Liver (tissue), 9 donors: ENCODE data around the gene GPR42. TPM values are rescaled to one million over a fixed set of nuclear protein-coding genes. Genes with fewer than 3 reads are reported as not detected.

ENCODE experiments used
- DNase-seq: peaks from one replicate; pipeline ENCODE4 v3.0.0-alpha.2; 2017; ENCODE audit warnings: low spot score
- H3K27ac ChIP-seq, 2 donors: one replicate each; pipeline ENCODE4 v1.7.0; 2013; ENCODE audit warnings: inconsistent platforms in 2 of 2, low read length in 2 of 2, control low read depth in 1 of 2, low read depth in 1 of 2, mild to moderate bottlenecking in 1 of 2
- H3K27me3 ChIP-seq, 4 donors: one replicate each; pipeline versions ENCODE4 v1.6.1 to v1.7.0; 2013; ENCODE audit warnings: low read length in 3 of 4, inconsistent platforms in 1 of 4, mild to moderate bottlenecking in 1 of 4, moderate library complexity in 1 of 4; ENCODE audit not compliant: control insufficient read depth in 4 of 4, insufficient read depth in 4 of 4
- H3K36me3 ChIP-seq, 4 donors: one replicate each; pipeline versions ENCODE4 v1.6.1 to v1.7.0; 2013; ENCODE audit warnings: low read length in 3 of 4, mild to moderate bottlenecking in 3 of 4, low read depth in 1 of 4, moderate library complexity in 1 of 4; ENCODE audit not compliant: control insufficient read depth in 4 of 4, insufficient read depth in 3 of 4
- H3K4me1 ChIP-seq, 4 donors: one replicate each; pipeline versions ENCODE4 v1.6.1 to v1.7.0; 2013; ENCODE audit warnings: low read length in 3 of 4, mild to moderate bottlenecking in 3 of 4, moderate library complexity in 1 of 4; ENCODE audit not compliant: control insufficient read depth in 4 of 4, insufficient read depth in 4 of 4
- H3K4me3 ChIP-seq, 3 donors: one replicate each; pipeline versions ENCODE4 v1.6.1 to v1.7.0; 2013; ENCODE audit warnings: low read length in 3 of 3, control low read depth in 1 of 3, low read depth in 1 of 3, mild to moderate bottlenecking in 1 of 3
- H3K9ac ChIP-seq, 2 donors: one replicate each; pipeline ENCODE4 v1.7.0; 2013; ENCODE audit warnings: low read length in 2 of 2, mild to moderate bottlenecking in 2 of 2, moderate library complexity in 2 of 2, control low read depth in 1 of 2, low read depth in 1 of 2
- H3K9me3 ChIP-seq, 4 donors: one replicate each; pipeline versions ENCODE4 v1.6.1 to v1.7.0; 2013; ENCODE audit warnings: low read length in 3 of 4; ENCODE audit not compliant: control insufficient read depth in 4 of 4
- EGR1 ChIP-seq, 2 donors: IDR thresholded peaks; 2 replicates each; pipeline ENCODE4 v1.6.1; 2016 to 2018; ENCODE audit warnings: antibody characterized with exemption in 2 of 2, low read depth in 2 of 2
- FOXA1 ChIP-seq: IDR thresholded peaks from 2 replicates; pipeline ENCODE4 v1.6.1; 2016; ENCODE audit warnings: antibody characterized with exemption
- GABPA ChIP-seq, 2 donors: IDR thresholded peaks in 1 of 2; conservative IDR thresholded peaks in 1 of 2; 2 replicates each; pipeline ENCODE4 v1.6.1; 2016; ENCODE audit warnings: antibody characterized with exemption in 2 of 2, mild to moderate bottlenecking in 1 of 2, moderate library complexity in 1 of 2
- HNF4A ChIP-seq, 2 donors: conservative IDR thresholded peaks; 2 replicates each; pipeline ENCODE4 v1.6.1; 2016; ENCODE audit warnings: antibody characterized with exemption in 2 of 2, mild to moderate bottlenecking in 2 of 2
- HNF4G ChIP-seq: IDR thresholded peaks from 2 replicates; pipeline ENCODE4 v1.6.1; 2016; ENCODE audit warnings: antibody characterized with exemption
- JUND ChIP-seq, 2 donors: IDR thresholded peaks; 2 replicates each; pipeline ENCODE4 v1.6.1; 2016; ENCODE audit warnings: antibody characterized with exemption in 2 of 2
- NR2F2 ChIP-seq: IDR thresholded peaks from 2 replicates; pipeline ENCODE4 v1.6.1; 2016; ENCODE audit warnings: antibody characterized with exemption
- RAD21 ChIP-seq, 2 donors: IDR thresholded peaks; 2 replicates each; pipeline ENCODE4 v1.6.1; 2016; ENCODE audit warnings: antibody characterized with exemption in 2 of 2, mild to moderate bottlenecking in 2 of 2
- RXRA ChIP-seq, 2 donors: IDR thresholded peaks; 2 replicates each; pipeline ENCODE4 v1.6.1; 2017 to 2018; ENCODE audit warnings: antibody characterized with exemption in 2 of 2, mild to moderate bottlenecking in 1 of 2
- YY1 ChIP-seq: IDR thresholded peaks from 2 replicates; pipeline ENCODE4 v1.6.1; 2016; ENCODE audit warnings: antibody characterized with exemption, mild to moderate bottlenecking
- whole genome bisulfite sequencing: extraction: QIAGEN DNeasy Blood & Tissue Kit; methylation state at CpG from one replicate; pipeline ENCODE4 v1.1.7; 2013; 5-methylcytosine and 5-hydroxymethylcytosine counted together
- polyA plus RNA-seq, 2 donors: library from polyadenylated mRNA; stranded (reverse) in 1 of 2; unstranded in 1 of 2; fragments of 200-250 nt in 1 of 2; fragments of >200 nt in 1 of 2; fragmentation: Nextera tagmentation in 1 of 2; extraction: Ambion mirVana in 1 of 2; gene quantifications; one replicate each; pipeline versions ENCODE4 v1.2.1 to v1.2.3, GENCODE V29; 2013 to 2015
- total RNA-seq, 2 donors: library from RNA; depleted of rRNA; stranded (reverse); fragments of >200 nt; gene quantifications; one replicate each; pipeline ENCODE4 v1.2.3, GENCODE V29; 2014
- TF ChIP-seq, protein P1 (sequence below): IDR thresholded peaks from 2 replicates; pipeline ENCODE4 v1.6.1; 2016; ENCODE audit warnings: antibody characterized with exemption
- TF ChIP-seq, protein P2 (sequence below): IDR thresholded peaks from 2 replicates; pipeline ENCODE4 v1.6.1; 2016; ENCODE audit warnings: antibody characterized with exemption, mild to moderate bottlenecking
- TF ChIP-seq, protein P3 (sequence below): IDR thresholded peaks from 2 replicates; pipeline ENCODE4 v1.6.1; 2016; ENCODE audit warnings: antibody characterized with exemption
- TF ChIP-seq, protein P4 (sequence below): fragments of 150-350 bp; IDR thresholded peaks from 2 replicates; pipeline ENCODE4 v1.5.1; 2017; ENCODE audit warnings: improper control_type of control experiment, low read depth, low read length; ENCODE audit not compliant: missing input control
- TF ChIP-seq, protein P5 (sequence below): IDR thresholded peaks from 2 replicates; pipeline ENCODE4 v1.6.1; 2016; ENCODE audit warnings: antibody characterized with exemption
- donor health status: healthy.
- donor health status: healthy.
- donor health status: healthy.
- donor health status: healthy.
- donor health status: healthy.

The GPR42 gene
- total and polyA plus RNA-seq, 4 donors = not detected

DNA sequence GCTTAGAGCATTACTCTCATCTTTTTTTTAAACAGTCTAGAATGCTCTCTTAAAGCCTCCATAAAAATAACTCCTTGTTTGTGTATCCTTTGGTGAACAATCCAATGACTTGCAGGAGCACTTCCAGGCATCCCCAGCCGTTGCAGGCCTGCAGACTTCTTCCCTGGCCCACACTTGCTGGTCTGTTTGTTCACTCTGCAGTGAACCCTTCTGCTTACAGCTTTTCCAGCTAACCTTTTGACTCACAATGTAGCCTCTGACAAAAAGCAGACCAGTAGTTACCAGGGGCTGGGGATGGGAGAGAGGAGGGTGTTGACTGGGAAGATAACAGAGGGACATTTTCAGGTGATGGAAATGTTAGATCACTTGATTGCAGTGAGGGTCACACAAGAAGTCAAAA is 9.1 kb downstream of the GPR42 start:
- Histone ChIP-seq H3K4me3 (no peak overlapping the region), H3K27ac (no peak overlapping the region), H3K27me3 (no peaks in the 10 kb centered on the region), H3K9me3 (no peaks in the 10 kb centered on the region), H3K36me3 (no peaks in the 10 kb centered on the region), H3K9ac (no peak overlapping the region), H3K4me1 (peaks cover 0 to 5% (median under 1%) of the 10 kb centered on the region in 4 donors)
- WGBS = 26% methylated on average over 1 of the region's 1 CpG
- TF ChIP-seq NR2F2 (peak; percentile 75), RXRA (IDR thresholded peaks at IDR 0.05) (no peak), HNF4A (conservative IDR thresholded peaks at IDR 0.05) (no peak), FOXA1 (no peak), GABPA (IDR thresholded peaks at IDR 0.05 in 1 of 2, conservative IDR thresholded peaks at IDR 0.05 in 1 of 2) (no peak)
- TF ChIP-seq, protein P1, sequence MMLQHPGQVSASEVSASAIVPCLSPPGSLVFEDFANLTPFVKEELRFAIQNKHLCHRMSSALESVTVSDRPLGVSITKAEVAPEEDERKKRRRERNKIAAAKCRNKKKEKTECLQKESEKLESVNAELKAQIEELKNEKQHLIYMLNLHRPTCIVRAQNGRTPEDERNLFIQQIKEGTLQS = no peak
- no peak for DNase-seq

DNA sequence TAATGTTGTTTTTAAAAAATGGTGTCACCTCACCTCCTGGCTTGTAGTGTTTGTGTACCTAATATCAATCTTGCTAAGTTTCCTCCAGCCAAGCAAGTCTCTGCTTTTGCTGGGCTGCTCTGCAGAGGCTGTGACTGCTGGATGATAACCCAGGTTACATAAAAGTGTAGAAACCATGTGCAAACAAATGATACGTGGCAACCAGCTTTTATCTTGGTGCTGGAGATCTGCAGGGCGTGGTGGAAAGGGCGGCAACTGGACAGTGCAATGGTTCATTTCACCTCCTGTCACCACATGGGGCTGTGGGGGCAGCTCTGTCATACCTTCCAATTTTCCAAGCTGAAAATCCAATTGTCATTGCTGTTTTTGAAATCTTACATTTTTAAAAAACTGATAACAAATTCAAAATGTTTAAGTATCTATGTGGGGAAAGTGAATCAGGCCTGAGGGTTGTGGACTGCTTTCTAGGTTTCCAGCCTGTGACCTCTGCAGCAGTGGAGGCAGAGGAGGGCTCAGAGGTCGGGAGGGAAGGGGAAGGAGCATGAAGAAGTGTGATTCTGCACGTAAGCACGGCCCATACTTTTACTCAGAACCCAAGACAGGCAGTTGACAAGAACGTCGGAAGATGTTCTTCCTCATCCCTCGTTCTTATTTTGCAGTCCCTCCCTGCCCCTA is 9.7 kb downstream of the GPR42 start:
- DNase-seq = peak; percentile 44
- Histone ChIP-seq H3K9me3 (no peaks in the 10 kb centered on the region), H3K27ac (no peak overlapping the region), H3K4me3 (no peak overlapping the region), H3K36me3 (no peaks in the 10 kb centered on the region), H3K9ac (no peak overlapping the region), H3K4me1 (peaks cover 0 to 5% (median under 1%) of the 10 kb centered on the region in 4 donors), H3K27me3 (no peaks in the 10 kb centered on the region)
- TF ChIP-seq NR2F2 (no peak), RXRA (IDR thresholded peaks at IDR 0.05) (peak in 1 of 2 donors; percentile 77), HNF4G (no peak), JUND (IDR thresholded peaks at IDR 0.05) (peak in 1 of 2 donors; percentile 23), FOXA1 (peak; percentile 13), YY1 (peak; percentile 68), RAD21 (IDR thresholded peaks at IDR 0.05) (peak; percentile 34 to 39), EGR1 (IDR thresholded peaks at IDR 0.05; ENCODE audit: low read depth in 2 of 2) (peak in 1 of 2 donors; percentile 39), HNF4A (conservative IDR thresholded peaks at IDR 0.05) (peak; percentile 26 to 67), GABPA (IDR thresholded peaks at IDR 0.05 in 1 of 2, conservative IDR thresholded peaks at IDR 0.05 in 1 of 2) (peak in 1 of 2 donors; percentile 49)
- TF ChIP-seq, protein P2, sequence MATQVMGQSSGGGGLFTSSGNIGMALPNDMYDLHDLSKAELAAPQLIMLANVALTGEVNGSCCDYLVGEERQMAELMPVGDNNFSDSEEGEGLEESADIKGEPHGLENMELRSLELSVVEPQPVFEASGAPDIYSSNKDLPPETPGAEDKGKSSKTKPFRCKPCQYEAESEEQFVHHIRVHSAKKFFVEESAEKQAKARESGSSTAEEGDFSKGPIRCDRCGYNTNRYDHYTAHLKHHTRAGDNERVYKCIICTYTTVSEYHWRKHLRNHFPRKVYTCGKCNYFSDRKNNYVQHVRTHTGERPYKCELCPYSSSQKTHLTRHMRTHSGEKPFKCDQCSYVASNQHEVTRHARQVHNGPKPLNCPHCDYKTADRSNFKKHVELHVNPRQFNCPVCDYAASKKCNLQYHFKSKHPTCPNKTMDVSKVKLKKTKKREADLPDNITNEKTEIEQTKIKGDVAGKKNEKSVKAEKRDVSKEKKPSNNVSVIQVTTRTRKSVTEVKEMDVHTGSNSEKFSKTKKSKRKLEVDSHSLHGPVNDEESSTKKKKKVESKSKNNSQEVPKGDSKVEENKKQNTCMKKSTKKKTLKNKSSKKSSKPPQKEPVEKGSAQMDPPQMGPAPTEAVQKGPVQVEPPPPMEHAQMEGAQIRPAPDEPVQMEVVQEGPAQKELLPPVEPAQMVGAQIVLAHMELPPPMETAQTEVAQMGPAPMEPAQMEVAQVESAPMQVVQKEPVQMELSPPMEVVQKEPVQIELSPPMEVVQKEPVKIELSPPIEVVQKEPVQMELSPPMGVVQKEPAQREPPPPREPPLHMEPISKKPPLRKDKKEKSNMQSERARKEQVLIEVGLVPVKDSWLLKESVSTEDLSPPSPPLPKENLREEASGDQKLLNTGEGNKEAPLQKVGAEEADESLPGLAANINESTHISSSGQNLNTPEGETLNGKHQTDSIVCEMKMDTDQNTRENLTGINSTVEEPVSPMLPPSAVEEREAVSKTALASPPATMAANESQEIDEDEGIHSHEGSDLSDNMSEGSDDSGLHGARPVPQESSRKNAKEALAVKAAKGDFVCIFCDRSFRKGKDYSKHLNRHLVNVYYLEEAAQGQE = no peak
- TF ChIP-seq, protein P3, sequence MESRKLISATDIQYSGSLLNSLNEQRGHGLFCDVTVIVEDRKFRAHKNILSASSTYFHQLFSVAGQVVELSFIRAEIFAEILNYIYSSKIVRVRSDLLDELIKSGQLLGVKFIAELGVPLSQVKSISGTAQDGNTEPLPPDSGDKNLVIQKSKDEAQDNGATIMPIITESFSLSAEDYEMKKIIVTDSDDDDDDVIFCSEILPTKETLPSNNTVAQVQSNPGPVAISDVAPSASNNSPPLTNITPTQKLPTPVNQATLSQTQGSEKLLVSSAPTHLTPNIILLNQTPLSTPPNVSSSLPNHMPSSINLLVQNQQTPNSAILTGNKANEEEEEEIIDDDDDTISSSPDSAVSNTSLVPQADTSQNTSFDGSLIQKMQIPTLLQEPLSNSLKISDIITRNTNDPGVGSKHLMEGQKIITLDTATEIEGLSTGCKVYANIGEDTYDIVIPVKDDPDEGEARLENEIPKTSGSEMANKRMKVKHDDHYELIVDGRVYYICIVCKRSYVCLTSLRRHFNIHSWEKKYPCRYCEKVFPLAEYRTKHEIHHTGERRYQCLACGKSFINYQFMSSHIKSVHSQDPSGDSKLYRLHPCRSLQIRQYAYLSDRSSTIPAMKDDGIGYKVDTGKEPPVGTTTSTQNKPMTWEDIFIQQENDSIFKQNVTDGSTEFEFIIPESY = peak; percentile 48
- TF ChIP-seq, protein P4, sequence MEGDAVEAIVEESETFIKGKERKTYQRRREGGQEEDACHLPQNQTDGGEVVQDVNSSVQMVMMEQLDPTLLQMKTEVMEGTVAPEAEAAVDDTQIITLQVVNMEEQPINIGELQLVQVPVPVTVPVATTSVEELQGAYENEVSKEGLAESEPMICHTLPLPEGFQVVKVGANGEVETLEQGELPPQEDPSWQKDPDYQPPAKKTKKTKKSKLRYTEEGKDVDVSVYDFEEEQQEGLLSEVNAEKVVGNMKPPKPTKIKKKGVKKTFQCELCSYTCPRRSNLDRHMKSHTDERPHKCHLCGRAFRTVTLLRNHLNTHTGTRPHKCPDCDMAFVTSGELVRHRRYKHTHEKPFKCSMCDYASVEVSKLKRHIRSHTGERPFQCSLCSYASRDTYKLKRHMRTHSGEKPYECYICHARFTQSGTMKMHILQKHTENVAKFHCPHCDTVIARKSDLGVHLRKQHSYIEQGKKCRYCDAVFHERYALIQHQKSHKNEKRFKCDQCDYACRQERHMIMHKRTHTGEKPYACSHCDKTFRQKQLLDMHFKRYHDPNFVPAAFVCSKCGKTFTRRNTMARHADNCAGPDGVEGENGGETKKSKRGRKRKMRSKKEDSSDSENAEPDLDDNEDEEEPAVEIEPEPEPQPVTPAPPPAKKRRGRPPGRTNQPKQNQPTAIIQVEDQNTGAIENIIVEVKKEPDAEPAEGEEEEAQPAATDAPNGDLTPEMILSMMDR = no peak
- TF ChIP-seq, protein P5, sequence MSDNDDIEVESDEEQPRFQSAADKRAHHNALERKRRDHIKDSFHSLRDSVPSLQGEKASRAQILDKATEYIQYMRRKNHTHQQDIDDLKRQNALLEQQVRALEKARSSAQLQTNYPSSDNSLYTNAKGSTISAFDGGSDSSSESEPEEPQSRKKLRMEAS = peak; percentile 86
- TF ChIP-seq, protein P1 = no peak
- 52% methylated on average over 9 of the region's 9 CpGs for WGBS
